HCT116 (cell line): ENCODE measurements around the gene ADAD2.

ENCODE experiments used
- CBX3 ChIP-seq: IDR thresholded peaks from 2 replicates; pipeline ENCODE4 v1.6.1; 2012; ENCODE audit warnings: low read depth
- CTCF ChIP-seq, 3 experiments: fragments of 200-600 bp in 1 of 3; sonication (generic) in 1 of 3; IDR thresholded peaks in 2 of 3; conservative IDR thresholded peaks in 1 of 3; 2 replicates each; pipeline ENCODE4 v1.5.1; 2012 to 2017; ENCODE audit warnings: low read depth in 2 of 3, low read length in 2 of 3, antibody characterized with exemption in 1 of 3, borderline replicate concordance in 1 of 3, control low read depth in 1 of 3, mild to moderate bottlenecking in 1 of 3, mixed read lengths in 1 of 3, mixed run types in 1 of 3, moderate library complexity in 1 of 3; ENCODE audit not compliant: insufficient read depth in 1 of 3
- EZH2 ChIP-seq: fragments of 200-600 bp; sonication (generic); IDR thresholded peaks from 2 replicates; pipeline ENCODE4 v1.6.1; 2017; ENCODE audit warnings: antibody characterized with exemption, mixed run types
- JUND ChIP-seq: IDR thresholded peaks from 2 replicates; pipeline ENCODE4 v1.6.1; 2012
- REST ChIP-seq: IDR thresholded peaks from 2 replicates; pipeline ENCODE4 v1.6.1; 2012; ENCODE audit warnings: low read depth
- YY1 ChIP-seq: IDR thresholded peaks from 2 replicates; pipeline ENCODE4 v1.6.1; 2011; ENCODE audit warnings: low read length, low read depth, moderate library complexity, mild to moderate bottlenecking; ENCODE audit not compliant: insufficient replicate concordance; ENCODE audit errors: extremely low read depth

- TF ChIP-seq YY1 (no peak), CTCF (IDR thresholded peaks at IDR 0.05 in 2 of 3, conservative IDR thresholded peaks at IDR 0.05 in 1 of 3; ENCODE audit: borderline replicate concordance in 1 of 3, insufficient read depth in 1 of 3, low read depth in 2 of 3, low read length in 2 of 3) (no peak), EZH2 (no peak), CBX3 (no peak), REST (no peak), JUND (no peak)
Observed at GRCh38 chr16:84205976-84206691, 15.2 kb downstream of the ADAD2 start.
